Effector memory CD8-positive, alpha-beta T cell (primary cell): ENCODE results near the gene SSBP3.
A peak's percentile ranks its signal among the peaks of the same experiment; 100 is the strongest.
"Not testable (repeated sequence)": the region's sequence is repeated elsewhere in the genome, so short reads cannot be mapped to it uniquely, and the experiment has no call there.

Experiments
- ATAC-seq: fragments of 150-1000 bp; cut with Tn5 transposase; replicated peaks from 2 replicates; pipeline ENCODE4 v1.10.0; 2021; ENCODE audit warnings: mild to moderate bottlenecking, moderate library complexity
- DNase-seq, 3 experiments: peaks; one replicate each; pipeline ENCODE4 v3.0.0; 2021
- H3K27ac Mint-ChIP-seq, 2 donors: one replicate each; pipeline ENCODE4 v1.8.0; 2022; ENCODE audit warnings: mild to moderate bottlenecking in 2 of 2, mixed read lengths in 2 of 2, moderate library complexity in 2 of 2
- H3K27me3 Mint-ChIP-seq, 2 donors: one replicate each; pipeline ENCODE4 v1.8.0; 2022; ENCODE audit warnings: mixed read lengths in 2 of 2
- H3K36me3 Mint-ChIP-seq: one replicate; pipeline ENCODE4 v1.8.0; 2022; ENCODE audit warnings: mild to moderate bottlenecking, moderate library complexity, mixed read lengths; ENCODE audit not compliant: insufficient read depth
- H3K4me1 Mint-ChIP-seq, 2 donors: one replicate each; pipeline ENCODE4 v1.8.0; 2022; ENCODE audit warnings: low read depth in 2 of 2, mixed read lengths in 2 of 2
- H3K4me3 Mint-ChIP-seq, 2 donors: one replicate each; pipeline ENCODE4 v1.8.0; 2022; ENCODE audit warnings: mild to moderate bottlenecking in 2 of 2, mixed read lengths in 2 of 2, moderate library complexity in 2 of 2
- H3K9me3 Mint-ChIP-seq, 2 donors: one replicate each; pipeline ENCODE4 v1.8.0; 2022; ENCODE audit warnings: mixed read lengths in 2 of 2

The SSBP3 gene

GRCh38 chr1:54221867-54222484 lies 184.2 kb downstream of the SSBP3 start:
- DNase-seq (no peak), ATAC-seq (no peak)
- Mint-ChIP-seq H3K4me3 (no peak overlapping the region), H3K27me3 (no peaks in the 10 kb centered on the region), H3K27ac (peak overlapping the region; percentile 56 to 58), H3K36me3 (peaks cover 37% of the 10 kb centered on the region), H3K4me1 (peaks cover 4 to 7% of the 10 kb centered on the region in 2 donors), H3K9me3 (no peaks in the 10 kb centered on the region)

GRCh38 chr1:54221113-54221834 lies 184.9 kb downstream of the SSBP3 start:
- DNase-seq: no peak
- no peaks in the 10 kb centered on the region for H3K27me3 Mint-ChIP-seq
- H3K27ac Mint-ChIP-seq: peak overlapping the region; percentile 56 to 58
- no peak for ATAC-seq
- no peak overlapping the region for H3K4me3 Mint-ChIP-seq
- H3K9me3 Mint-ChIP-seq: no peaks in the 10 kb centered on the region
- H3K4me1 Mint-ChIP-seq: peaks cover 4 to 7% of the 10 kb centered on the region in 2 donors
- H3K36me3 Mint-ChIP-seq: peaks cover 36% of the 10 kb centered on the region

GRCh38 chr1:54220004-54220811 lies 186.0 kb downstream of the SSBP3 start:
- no peak for DNase-seq
- H3K36me3 Mint-ChIP-seq: peaks cover 33% of the 10 kb centered on the region

GRCh38 chr1:54219688-54220003 lies 186.5 kb downstream of the SSBP3 start:
- peaks cover 4 to 7% of the 10 kb centered on the region in 2 donors for H3K4me1 Mint-ChIP-seq
- H3K27ac Mint-ChIP-seq: peak overlapping the region in 1 of 2 donors; percentile 44
- no peak for DNase-seq
- peaks cover 34% of the 10 kb centered on the region for H3K36me3 Mint-ChIP-seq
- H3K27me3 Mint-ChIP-seq: no peaks in the 10 kb centered on the region
- no peaks in the 10 kb centered on the region for H3K9me3 Mint-ChIP-seq
- no peak for ATAC-seq
- H3K4me3 Mint-ChIP-seq: no peak overlapping the region

More at GRCh38 chr1:54220004-54220811, 186.0 kb downstream of the SSBP3 start:
- Mint-ChIP-seq H3K27me3 (no peaks in the 10 kb centered on the region), H3K4me1 (peaks cover 4 to 7% of the 10 kb centered on the region in 2 donors), H3K9me3 (no peaks in the 10 kb centered on the region), H3K27ac (peak overlapping the region in 1 of 2 donors; percentile 29), H3K4me3 (no peak overlapping the region)
- ATAC-seq: no peak

- ATAC-seq: no peak
- DNase-seq: no peak
- Mint-ChIP-seq H3K27me3 (no peaks in the 10 kb centered on the region), H3K27ac (peak overlapping the region; percentile 44 to 52), H3K9me3 (no peaks in the 10 kb centered on the region), H3K4me1 (peaks cover 4 to 6% of the 10 kb centered on the region in 2 donors), H3K4me3 (no peak overlapping the region), H3K36me3 (peaks cover 36% of the 10 kb centered on the region)
These were observed 187.1 kb downstream of the SSBP3 start for GRCh38 chr1:54218883-54219687.

- H3K36me3 Mint-ChIP-seq: peaks cover 66% of the 10 kb centered on the region
- H3K27me3 Mint-ChIP-seq: no peaks in the 10 kb centered on the region
- no peak for DNase-seq
These were observed 190.7 kb downstream of the SSBP3 start for GRCh38 chr1:54215523-54215922.

GRCh38 chr1:54212872-54213271 lies 193.3 kb downstream of the SSBP3 start:
- Mint-ChIP-seq H3K27me3 (no peaks in the 10 kb centered on the region), H3K36me3 (peaks cover 78% of the 10 kb centered on the region), H3K4me3 (no peak overlapping the region), H3K9me3 (no peaks in the 10 kb centered on the region), H3K27ac (peak overlapping the region in 1 of 2 donors; percentile 46), H3K4me1 (peaks cover 4% of the 10 kb centered on the region in 2 donors)
- ATAC-seq (no peak), DNase-seq (no peak)

More at GRCh38 chr1:54215523-54215922, 190.7 kb downstream of the SSBP3 start:
- peaks cover 4% of the 10 kb centered on the region in 2 donors for H3K4me1 Mint-ChIP-seq
- no peaks in the 10 kb centered on the region for H3K9me3 Mint-ChIP-seq
- no peak overlapping the region for H3K27ac Mint-ChIP-seq
- ATAC-seq: no peak
- no peak overlapping the region for H3K4me3 Mint-ChIP-seq

GRCh38 chr1:54207896-54208295 lies 198.3 kb downstream of the SSBP3 start:
- not testable (repeated sequence) for H3K27ac Mint-ChIP-seq, H3K9me3 Mint-ChIP-seq, ATAC-seq

GRCh38 chr1:54207287-54207686 lies 198.9 kb downstream of the SSBP3 start:
- Mint-ChIP-seq H3K27me3 (no peaks in the 10 kb centered on the region), H3K36me3 (peaks cover 60% of the 10 kb centered on the region), H3K9me3 (no peaks in the 10 kb centered on the region), H3K27ac (no peak overlapping the region), H3K4me1 (peaks cover 12 to 13% of the 10 kb centered on the region in 2 donors), H3K4me3 (no peak overlapping the region)
- ATAC-seq (no peak), DNase-seq (no peak)

More at GRCh38 chr1:54207896-54208295, 198.3 kb downstream of the SSBP3 start:
- DNase-seq, H3K27me3 Mint-ChIP-seq, H3K4me3 Mint-ChIP-seq, H3K4me1 Mint-ChIP-seq: not testable (repeated sequence)
- H3K36me3 Mint-ChIP-seq: peaks cover 65% of the 10 kb centered on the region

- DNase-seq (no peak), ATAC-seq (no peak)
- peaks cover 22 to 32% of the 10 kb centered on the region in 2 donors for H3K4me1 Mint-ChIP-seq
- H3K9me3 Mint-ChIP-seq: no peaks in the 10 kb centered on the region
- no peaks in the 10 kb centered on the region for H3K27me3 Mint-ChIP-seq
- no peak overlapping the region for H3K27ac Mint-ChIP-seq
- H3K4me3 Mint-ChIP-seq: no peak overlapping the region
- H3K36me3 Mint-ChIP-seq: peaks cover 43% of the 10 kb centered on the region
These were observed 202.0 kb downstream of the SSBP3 start for GRCh38 chr1:54204199-54204598.

GRCh38 chr1:54200519-54200997 lies 205.6 kb downstream of the SSBP3 start:
- peaks cover 22% of the 10 kb centered on the region for H3K36me3 Mint-ChIP-seq
- no peak for DNase-seq
- H3K4me1 Mint-ChIP-seq: peaks cover 26 to 32% of the 10 kb centered on the region in 2 donors
- H3K9me3 Mint-ChIP-seq: no peaks in the 10 kb centered on the region
- H3K27me3 Mint-ChIP-seq: no peaks in the 10 kb centered on the region
- peak overlapping the region; percentile 92 to 94 for H3K27ac Mint-ChIP-seq
- no peak for ATAC-seq
- peak overlapping the region; percentile 90 to 92 for H3K4me3 Mint-ChIP-seq

- H3K9me3 Mint-ChIP-seq: no peaks in the 10 kb centered on the region
- no peaks in the 10 kb centered on the region for H3K27me3 Mint-ChIP-seq
- H3K36me3 Mint-ChIP-seq: peaks cover 15% of the 10 kb centered on the region
- peaks cover 25 to 32% of the 10 kb centered on the region in 2 donors for H3K4me1 Mint-ChIP-seq
- peak; percentile 82 to 86 (median 85) for DNase-seq
- peak within 1 kb of the TSS; percentile 92 to 94 for H3K27ac Mint-ChIP-seq
- ATAC-seq: peak; percentile 95
- peak within 1 kb of the TSS; percentile 90 to 92 for H3K4me3 Mint-ChIP-seq
These were observed 206.3 kb downstream of the SSBP3 start, which contains the start of the genes CYB5RL and MRPL37 for GRCh38 chr1:54199765-54200518. TSS of gene CYB5RL (minus strand) at chr1:54200030. CDS start at chr1:54195616, 4,414 bp downstream. TSS of gene MRPL37 (plus strand) at chr1:54200167. CDS start at chr1:54200244, 77 bp downstream.
